ENCODE results near the gene PLEKHG3. TPM values are rescaled to one million over a fixed set of nuclear protein-coding genes. Genes with fewer than 3 reads are reported as not detected.
A peak's percentile ranks its signal among the peaks of the same experiment; 100 is the strongest.

Gene PLEKHG3
- polyA plus RNA-seq, 3 donors, result 6.3 to 21.6 (median 13.0) TPM

DNA sequence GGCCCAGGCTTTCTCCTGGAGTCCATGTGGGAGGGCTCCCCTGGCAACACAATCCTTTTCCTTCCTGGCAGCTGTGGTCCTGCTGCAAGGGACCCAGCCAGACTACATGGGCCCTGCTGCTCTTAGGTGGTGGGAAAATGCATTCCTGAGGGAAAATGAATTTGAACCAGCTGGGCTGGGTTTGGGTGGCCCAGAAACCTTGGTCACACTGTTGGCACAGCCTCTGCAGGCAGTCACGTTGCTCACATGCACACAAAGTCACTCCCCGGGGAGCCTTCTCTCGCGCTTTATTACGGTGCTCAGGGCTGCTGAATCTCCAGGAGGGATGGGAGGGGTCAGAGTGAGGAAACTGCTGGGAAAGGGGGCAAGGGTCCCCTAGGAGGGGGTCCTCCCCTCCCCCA, 17.2 kb downstream of the PLEKHG3 start:
- H3K9me3 ChIP-seq (replicated peaks in 1 of 2; ENCODE audit: control insufficient read depth in 1 of 2, insufficient read depth in 1 of 2, low read length in 2 of 2), result no peaks in the 10 kb centered on the region
- H3K27ac ChIP-seq (ENCODE audit: low read depth in 1 of 2, low read length in 2 of 2), result peak overlapping the region in 1 of 2 donors; percentile 61
- no peak overlapping the region for H2AFZ ChIP-seq (ENCODE audit: insufficient read depth, low read depth, low read length, poor library complexity, severe bottlenecking)
- no peak overlapping the region for H3K4me2 ChIP-seq (replicated peaks; ENCODE audit: extremely low read depth, low read length, poor library complexity, severe bottlenecking)
- peaks cover 12% of the 10 kb centered on the region for H4K20me1 ChIP-seq (ENCODE audit: insufficient read depth, low read length)
- 67% methylated on average over 1 of the region's 5 CpGs for WGBS (ENCODE audit: insufficient coverage)
- TF ChIP-seq, protein P1, sequence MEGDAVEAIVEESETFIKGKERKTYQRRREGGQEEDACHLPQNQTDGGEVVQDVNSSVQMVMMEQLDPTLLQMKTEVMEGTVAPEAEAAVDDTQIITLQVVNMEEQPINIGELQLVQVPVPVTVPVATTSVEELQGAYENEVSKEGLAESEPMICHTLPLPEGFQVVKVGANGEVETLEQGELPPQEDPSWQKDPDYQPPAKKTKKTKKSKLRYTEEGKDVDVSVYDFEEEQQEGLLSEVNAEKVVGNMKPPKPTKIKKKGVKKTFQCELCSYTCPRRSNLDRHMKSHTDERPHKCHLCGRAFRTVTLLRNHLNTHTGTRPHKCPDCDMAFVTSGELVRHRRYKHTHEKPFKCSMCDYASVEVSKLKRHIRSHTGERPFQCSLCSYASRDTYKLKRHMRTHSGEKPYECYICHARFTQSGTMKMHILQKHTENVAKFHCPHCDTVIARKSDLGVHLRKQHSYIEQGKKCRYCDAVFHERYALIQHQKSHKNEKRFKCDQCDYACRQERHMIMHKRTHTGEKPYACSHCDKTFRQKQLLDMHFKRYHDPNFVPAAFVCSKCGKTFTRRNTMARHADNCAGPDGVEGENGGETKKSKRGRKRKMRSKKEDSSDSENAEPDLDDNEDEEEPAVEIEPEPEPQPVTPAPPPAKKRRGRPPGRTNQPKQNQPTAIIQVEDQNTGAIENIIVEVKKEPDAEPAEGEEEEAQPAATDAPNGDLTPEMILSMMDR (IDR thresholded peaks at IDR 0.05), result no peak
- no peaks in the 10 kb centered on the region for H3K79me2 ChIP-seq (ENCODE audit: insufficient read depth, low read length)
- Mint-ChIP-seq H3K27me3 (ENCODE audit: low read depth in 3 of 3) (peaks cover 2 to 5% (median 3%) of the 10 kb centered on the region in 3 donors), H3K27ac (peak overlapping the region in 3 of 7 donors; percentile 69 to 88 (median 80)), H3K4me3 (no peak overlapping the region), H3K9me3 (peaks cover 0 to 3% (median 0%) of the 10 kb centered on the region in 7 donors), H3K36me3 (peaks cover 30 to 55% of the 10 kb centered on the region in 2 donors), H3K4me1 (peaks cover 73% of the 10 kb centered on the region)
- no peak for DNase-seq
- H3K36me3 ChIP-seq (replicated peaks in 1 of 2; ENCODE audit: control insufficient read depth in 1 of 2, insufficient read depth in 2 of 2, low read length in 2 of 2), result no peaks in the 10 kb centered on the region
- H3K4me3 ChIP-seq (replicated peaks in 1 of 3; ENCODE audit: low read depth in 2 of 3, low read length in 3 of 3), result no peak overlapping the region
- H3K4me1 ChIP-seq (ENCODE audit: control insufficient read depth in 1 of 2, insufficient read depth in 2 of 2, low read length in 2 of 2), result peaks cover 66 to 77% of the 10 kb centered on the region in 2 donors
- no peak overlapping the region for H3K9ac ChIP-seq (ENCODE audit: insufficient read depth, low read length, poor library complexity, severe bottlenecking)
- intact Hi-C loops (cut with micrococcal nuclease), result no loop called here
- no peaks in the 10 kb centered on the region for H3K27me3 ChIP-seq (ENCODE audit: control insufficient read depth in 2 of 2, insufficient read depth in 2 of 2, low read length in 2 of 2)

DNA sequence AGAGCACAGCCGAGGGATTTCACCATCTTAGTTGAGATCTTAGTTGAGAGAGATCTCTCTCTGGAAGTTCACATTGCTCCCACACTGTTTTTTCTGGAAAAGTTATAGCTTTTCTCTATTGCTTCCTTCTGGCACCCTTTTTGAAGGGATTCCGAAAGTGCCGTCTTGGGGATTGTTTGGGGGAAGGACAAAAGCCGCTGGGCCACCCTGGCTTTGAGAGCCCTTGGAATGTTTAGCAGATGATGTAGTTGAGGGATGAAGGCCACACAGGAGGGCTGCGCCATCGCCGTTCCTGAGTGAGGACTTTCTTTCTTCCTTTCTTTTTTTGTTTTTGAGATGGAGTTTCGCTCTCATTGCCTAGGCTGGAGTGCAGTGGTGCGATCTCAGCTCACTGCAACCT, 17.7 kb downstream of the PLEKHG3 start:
- peak overlapping the region in 1 of 2 donors; percentile 21 for H3K4me3 Mint-ChIP-seq
- peaks cover 2 to 5% (median 3%) of the 10 kb centered on the region in 3 donors for H3K27me3 Mint-ChIP-seq (ENCODE audit: low read depth in 3 of 3)
- H3K4me1 Mint-ChIP-seq, result peaks cover 68% of the 10 kb centered on the region

More for the DNA sequence above, 17.7 kb downstream of the PLEKHG3 start:
- no peak for DNase-seq
- H3K4me2 ChIP-seq (replicated peaks; ENCODE audit: extremely low read depth, low read length, poor library complexity, severe bottlenecking), result no peak overlapping the region
- H3K27ac ChIP-seq (ENCODE audit: low read depth in 1 of 2, low read length in 2 of 2), result no peak overlapping the region
- intact Hi-C loops (cut with micrococcal nuclease), result no loop called here
- Mint-ChIP-seq H3K27ac (peak overlapping the region in 3 of 7 donors; percentile 16 to 38 (median 32)), H3K36me3 (peaks cover 25 to 53% of the 10 kb centered on the region in 2 donors), H3K9me3 (peaks cover 0 to 3% (median 0%) of the 10 kb centered on the region in 7 donors)
- H4K20me1 ChIP-seq (ENCODE audit: insufficient read depth, low read length), result peaks cover 17% of the 10 kb centered on the region
- WGBS (ENCODE audit: insufficient coverage), result 100% methylated on average over 2 of the region's 9 CpGs
- H3K4me1 ChIP-seq (ENCODE audit: control insufficient read depth in 1 of 2, insufficient read depth in 2 of 2, low read length in 2 of 2), result peaks cover 61 to 72% of the 10 kb centered on the region in 2 donors
- no peak overlapping the region for H3K4me3 ChIP-seq (replicated peaks in 1 of 3; ENCODE audit: low read depth in 2 of 3, low read length in 3 of 3)
- TF ChIP-seq, protein P1 (IDR thresholded peaks at IDR 0.05), result no peak
- no peaks in the 10 kb centered on the region for H3K9me3 ChIP-seq (replicated peaks in 1 of 2; ENCODE audit: control insufficient read depth in 1 of 2, insufficient read depth in 1 of 2, low read length in 2 of 2)
- no peak overlapping the region for H3K9ac ChIP-seq (ENCODE audit: insufficient read depth, low read length, poor library complexity, severe bottlenecking)
- no peak overlapping the region for H2AFZ ChIP-seq (ENCODE audit: insufficient read depth, low read depth, low read length, poor library complexity, severe bottlenecking)
- H3K79me2 ChIP-seq (ENCODE audit: insufficient read depth, low read length), result no peaks in the 10 kb centered on the region
- no peaks in the 10 kb centered on the region for H3K27me3 ChIP-seq (ENCODE audit: control insufficient read depth in 2 of 2, insufficient read depth in 2 of 2, low read length in 2 of 2)
- H3K36me3 ChIP-seq (replicated peaks in 1 of 2; ENCODE audit: control insufficient read depth in 1 of 2, insufficient read depth in 2 of 2, low read length in 2 of 2), result no peaks in the 10 kb centered on the region

All from CD14-positive monocyte (primary cell).